Measurements from ENCODE around the gene MCFD2.
"Not testable (repeated sequence)": the region's sequence is repeated elsewhere in the genome, so short reads cannot be mapped to it uniquely, and the experiment has no call there.

The MCFD2 gene

DNA sequence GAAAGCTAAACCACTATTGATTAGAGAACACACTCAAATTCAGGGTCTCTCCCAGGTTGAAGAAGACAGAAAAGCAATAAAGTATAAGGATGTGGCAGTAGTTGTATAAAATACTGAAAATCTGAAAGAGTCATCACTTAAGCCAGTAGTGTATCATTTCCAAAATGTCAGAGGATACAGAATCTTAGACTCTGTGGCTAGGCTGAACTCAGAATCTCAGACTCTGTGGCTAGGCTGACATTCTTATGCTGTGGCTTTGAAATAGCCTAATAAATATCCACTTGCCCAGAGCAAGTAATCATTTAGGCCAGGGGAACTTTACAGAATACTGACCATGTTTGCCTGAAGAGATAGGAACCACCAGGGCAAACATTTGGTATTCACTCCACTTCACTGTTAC is 13.1 kb downstream of the MCFD2 start:
- no peak for DNase-seq (ENCODE audit: low read depth)

DNA sequence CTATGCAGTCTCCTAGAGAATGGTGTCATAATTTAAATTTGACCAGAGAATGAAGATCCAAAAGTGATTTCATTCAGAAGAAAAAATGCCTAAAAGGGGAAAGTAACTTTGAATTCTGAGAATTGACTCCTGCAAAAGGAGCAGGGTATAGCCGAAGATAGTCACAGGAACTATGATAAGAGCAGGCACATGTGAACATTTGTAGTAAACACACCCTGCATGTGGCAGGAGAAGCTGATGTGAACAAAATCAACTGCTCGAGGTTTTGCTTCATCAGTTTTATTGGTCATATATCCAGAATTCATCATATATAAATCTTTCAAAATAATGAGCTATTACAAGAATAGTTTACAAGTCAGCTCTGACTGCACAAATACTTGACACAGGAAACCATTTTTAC is 14.0 kb downstream of the MCFD2 start:
- DNase-seq (ENCODE audit: low read depth) = no peak

- DNase-seq (ENCODE audit: low read depth) = no peak
These were observed 15.2 kb downstream of the MCFD2 start for GRCh38 chr2:46900381-46900780.

- no peak for DNase-seq (ENCODE audit: low read depth)
These were observed 16.6 kb downstream of the MCFD2 start for GRCh38 chr2:46899053-46899452.

- no peak for DNase-seq (ENCODE audit: low read depth)
These were observed 17.6 kb downstream of the MCFD2 start for GRCh38 chr2:46898024-46898423.

- no peak for DNase-seq (ENCODE audit: low read depth)
These were observed 22.2 kb downstream of the MCFD2 start for GRCh38 chr2:46893269-46893939.

GRCh38 chr2:46891956-46892553 is 23.6 kb downstream of the MCFD2 start:
- DNase-seq (ENCODE audit: low read depth) = no peak

GRCh38 chr2:46888421-46888952 is 27.1 kb downstream of the MCFD2 start:
- no peak for DNase-seq (ENCODE audit: low read depth)

GRCh38 chr2:46887028-46887885 is 28.3 kb downstream of the MCFD2 start:
- DNase-seq (ENCODE audit: low read depth) = no peak

GRCh38 chr2:46886268-46887027 is 29.2 kb downstream of the MCFD2 start:
- no peak for DNase-seq (ENCODE audit: low read depth)

DNA sequence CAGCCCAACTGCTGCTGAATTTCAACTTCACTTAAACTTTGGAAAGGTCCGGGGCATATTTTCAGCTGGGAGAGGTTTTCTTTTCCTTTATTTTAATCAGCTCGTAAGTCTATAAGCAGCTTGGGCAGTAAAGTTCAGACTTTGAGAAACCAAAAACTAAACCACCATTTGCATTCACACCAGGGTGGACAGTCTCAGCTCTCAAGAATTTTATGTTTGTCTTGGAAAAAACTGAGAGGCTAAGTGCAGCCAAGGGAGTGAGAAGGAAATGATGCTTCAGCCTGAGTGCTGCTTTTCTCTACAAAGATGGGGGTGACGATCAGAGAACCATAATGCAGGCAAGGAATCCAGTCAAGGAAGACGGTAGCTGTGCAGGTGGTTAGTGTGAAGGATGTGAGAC is 30.2 kb downstream of the MCFD2 start:
- DNase-seq (ENCODE audit: low read depth) = no peak

DNA sequence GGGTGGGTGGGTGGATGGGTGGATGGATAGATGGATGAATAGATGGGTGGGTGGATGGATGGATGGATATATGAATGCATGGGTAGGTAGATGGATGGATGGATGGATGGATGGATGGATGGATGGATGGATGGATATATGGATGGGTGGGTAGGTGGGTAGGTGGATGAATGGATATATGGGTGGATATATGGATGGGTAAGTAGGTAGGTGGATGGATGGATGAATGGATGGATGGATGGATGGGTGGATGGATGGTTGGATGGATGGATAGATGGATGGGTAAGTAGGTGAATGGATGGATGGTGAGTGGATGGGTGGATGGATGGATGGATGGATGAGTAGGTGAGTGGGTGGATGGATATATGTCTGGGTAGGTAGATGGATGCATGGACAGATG is 36.1 kb downstream of the MCFD2 start:
- no peak for DNase-seq (ENCODE audit: low read depth)

DNA sequence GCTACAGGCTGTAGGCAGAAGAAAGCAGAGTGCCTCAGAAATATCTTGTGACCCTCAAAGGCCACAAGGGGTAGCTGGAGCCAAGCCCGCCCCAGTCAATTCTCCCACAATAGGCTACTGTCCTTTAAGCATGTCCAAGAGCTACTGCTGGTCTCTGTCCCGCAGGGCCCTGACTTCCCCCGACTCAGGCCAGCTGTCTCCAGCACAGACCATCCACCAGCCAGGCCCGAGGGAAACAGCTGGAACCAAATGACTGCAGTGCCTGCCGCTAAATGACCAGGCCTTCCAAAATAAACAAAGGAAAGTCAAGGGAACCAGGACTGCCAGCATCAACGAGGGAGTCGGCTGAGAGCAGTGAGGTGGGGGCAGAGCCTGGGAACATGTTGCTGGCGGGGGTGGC is 36.7 kb downstream of the MCFD2 start:
- no peak for DNase-seq (ENCODE audit: low read depth)

GRCh38 chr2:46878240-46878877 is 37.2 kb downstream of the MCFD2 start:
- DNase-seq (ENCODE audit: low read depth) = no peak

GRCh38 chr2:46877619-46878113 is 37.9 kb downstream of the MCFD2 start:
- no peak for DNase-seq (ENCODE audit: low read depth)

DNA sequence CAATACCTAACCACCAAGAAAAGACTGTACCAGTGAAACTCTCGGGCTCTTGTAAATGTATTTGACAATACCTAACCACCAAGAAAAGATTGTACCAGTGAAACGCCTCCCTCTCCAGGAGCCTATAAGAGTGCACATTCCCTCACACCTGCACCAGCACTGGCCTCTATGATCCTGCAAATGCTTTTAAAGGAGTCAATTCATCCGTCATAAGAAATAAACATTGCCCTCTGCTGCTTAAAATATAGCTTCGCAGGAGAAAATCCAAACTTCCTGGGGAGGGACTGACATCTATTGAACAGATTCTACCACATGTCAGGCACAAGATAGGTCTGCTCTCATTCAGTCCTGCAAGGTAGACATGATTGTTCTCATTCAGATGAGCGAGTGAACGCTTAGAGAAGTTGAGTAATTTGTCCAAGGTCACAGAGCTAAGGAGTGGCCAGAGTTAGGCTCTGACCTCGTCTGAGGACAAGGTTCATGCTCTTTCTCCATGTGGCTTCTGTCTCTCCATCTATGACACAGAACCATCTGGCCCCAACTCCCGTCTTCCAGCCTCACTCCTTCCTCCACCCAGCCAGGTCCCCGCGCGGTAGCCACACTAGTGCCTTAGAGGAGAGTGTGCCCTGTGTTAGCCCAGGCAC is 38.7 kb downstream of the MCFD2 start:
- peak; percentile 75 for DNase-seq (ENCODE audit: low read depth)

- DNase-seq (ENCODE audit: low read depth) = not testable (repeated sequence)
These were observed 39.5 kb downstream of the MCFD2 start for GRCh38 chr2:46875962-46876689.

DNA sequence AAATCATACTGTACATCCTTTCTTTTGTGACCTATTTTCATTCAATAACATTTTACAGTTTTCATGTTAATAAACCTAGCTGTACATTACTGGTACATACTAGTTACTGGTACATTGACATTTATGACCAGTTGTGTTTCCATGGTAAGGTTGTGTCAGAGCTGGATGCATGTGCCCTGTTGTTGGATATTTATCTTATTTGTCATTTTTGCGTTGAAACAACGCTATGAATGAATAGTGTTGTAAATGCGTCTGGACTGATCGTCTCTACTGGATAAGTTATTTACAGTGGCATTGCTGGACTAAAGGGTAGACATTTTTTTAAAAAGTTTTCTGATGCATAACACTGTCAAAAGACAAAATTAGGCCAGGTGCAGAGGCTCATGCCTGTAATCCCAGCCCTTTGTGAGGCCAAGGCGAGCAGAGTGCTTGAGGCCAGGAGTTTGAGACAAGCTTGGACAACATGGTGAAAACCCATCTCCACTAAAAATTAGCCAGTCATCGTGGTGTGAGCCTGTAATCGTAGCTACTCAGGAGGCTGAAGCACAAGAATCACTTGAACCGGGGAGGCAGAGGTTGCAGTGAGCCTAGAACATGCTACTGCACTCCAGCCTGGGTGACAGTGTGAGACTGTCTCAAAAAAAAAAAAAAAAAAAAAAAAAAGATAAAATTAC is 40.2 kb downstream of the MCFD2 start:
- no peak for DNase-seq (ENCODE audit: low read depth)

GRCh38 chr2:46874236-46874929 is 41.2 kb downstream of the MCFD2 start:
- no peak for DNase-seq (ENCODE audit: low read depth)
